ENCODE results near the gene TMTC2.

- TF ChIP-seq GATA3 (IDR thresholded peaks at IDR 0.05; ENCODE audit: low read depth, low read length) (no peak), GATA2 (IDR thresholded peaks at IDR 0.05; ENCODE audit: low read depth, low read length) (no peak)
Observed at GRCh38 chr12:82666830-82667229, 19.9 kb upstream of the TMTC2 start.
